ENCODE results near the gene OR52W1. TPM values are rescaled to one million over a fixed set of nuclear protein-coding genes. Genes with fewer than 3 reads are reported as not detected.
A peak's percentile ranks its signal among the peaks of the same experiment; 100 is the strongest.

OR52W1 gene
- total RNA-seq, 1 experiment from 2014 or later, result not detected

DNA sequence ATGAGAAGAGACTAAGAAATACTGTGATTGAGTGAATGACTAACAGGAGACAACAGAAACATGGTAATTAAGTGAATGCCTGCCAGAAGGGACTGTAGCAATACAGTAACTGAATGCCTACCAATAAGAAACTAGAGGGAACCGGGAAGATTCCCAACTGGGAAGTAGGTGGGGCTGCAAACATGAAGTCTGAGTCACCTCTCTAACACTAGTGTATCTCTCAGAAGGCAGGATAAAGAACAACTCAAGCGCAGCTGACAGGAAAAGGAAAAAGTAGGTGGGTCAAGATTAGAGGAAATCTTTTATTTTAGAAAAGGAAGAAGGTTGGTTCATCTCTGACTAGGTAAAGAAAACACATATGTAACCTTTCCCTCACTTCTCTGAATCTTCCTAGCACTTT, 20.3 kb downstream of the OR52W1 start:
- peak; percentile 40; the same call in 1 of the 2 replicates for ATAC-seq
- no TSS peak for BruUV-seq (replicated peaks)
- Histone ChIP-seq H4K20me1 (ENCODE audit: insufficient read depth) (no peaks in the 10 kb centered on the region), H3K9me2 (ENCODE audit: insufficient read depth) (no peaks in the 10 kb centered on the region), H3K36me3 (ENCODE audit: control insufficient read depth in 1 of 2, insufficient read depth in 2 of 2, low read length in 2 of 2) (peaks cover 13 to 26% of the 10 kb centered on the region in 2 experiments; a peak in 3 of 4 replicates), H3K4me1 (ENCODE audit: control insufficient read depth in 1 of 2, insufficient read depth in 2 of 2, low read length in 2 of 2) (peaks cover 0 to 7% of the 10 kb centered on the region in 2 experiments; a peak in 1 of 4 replicates), H3K27me3 (ENCODE audit: insufficient read depth, low read length) (no peaks in the 10 kb centered on the region), H3K4me2 (ENCODE audit: low read length) (no peak overlapping the region), H3K9ac (ENCODE audit: low read length) (no peak overlapping the region), H3K4me3 (replicated peaks in 1 of 2; ENCODE audit: low read depth in 1 of 2, low read length in 2 of 2) (no peak overlapping the region), H3K27ac (ENCODE audit: low read depth, low read length) (no peak overlapping the region), H2AFZ (ENCODE audit: low read depth, low read length, poor library complexity, severe bottlenecking) (no peak overlapping the region), H3K9me3 (ENCODE audit: control insufficient read depth in 1 of 2, insufficient read depth in 1 of 2, low read depth in 1 of 2, low read length in 2 of 2) (no peaks in the 10 kb centered on the region), H3K79me2 (ENCODE audit: insufficient read depth, low read length) (no peaks in the 10 kb centered on the region)
- DNase-seq (ENCODE audit: low read depth, low spot score), result no peak
- ChIA-PET POLR2A (no interaction called here), RAD21 (ENCODE audit: low non-redundant PET in 1 of 2, low total read pairs in 2 of 2, uncharacterized antibody in 2 of 2, unreplicated experiment in 2 of 2) (no interaction called here), CTCF (no interaction called here)
- TF ChIP-seq SP1 (IDR thresholded peaks at IDR 0.05; ENCODE audit: low read depth), result no peak
- TF ChIP-seq EZH2phosphoT487 (IDR thresholded peaks at IDR 0.05; ENCODE audit: borderline replicate concordance), result no peak
- TF ChIP-seq CBX3 (IDR thresholded peaks at IDR 0.05; ENCODE audit: low read depth), result no peak
- TF ChIP-seq ZFX (IDR thresholded peaks at IDR 0.05), result no peak
- TF ChIP-seq EZH2 (IDR thresholded peaks at IDR 0.05), result no peak
- TF ChIP-seq, protein P1, sequence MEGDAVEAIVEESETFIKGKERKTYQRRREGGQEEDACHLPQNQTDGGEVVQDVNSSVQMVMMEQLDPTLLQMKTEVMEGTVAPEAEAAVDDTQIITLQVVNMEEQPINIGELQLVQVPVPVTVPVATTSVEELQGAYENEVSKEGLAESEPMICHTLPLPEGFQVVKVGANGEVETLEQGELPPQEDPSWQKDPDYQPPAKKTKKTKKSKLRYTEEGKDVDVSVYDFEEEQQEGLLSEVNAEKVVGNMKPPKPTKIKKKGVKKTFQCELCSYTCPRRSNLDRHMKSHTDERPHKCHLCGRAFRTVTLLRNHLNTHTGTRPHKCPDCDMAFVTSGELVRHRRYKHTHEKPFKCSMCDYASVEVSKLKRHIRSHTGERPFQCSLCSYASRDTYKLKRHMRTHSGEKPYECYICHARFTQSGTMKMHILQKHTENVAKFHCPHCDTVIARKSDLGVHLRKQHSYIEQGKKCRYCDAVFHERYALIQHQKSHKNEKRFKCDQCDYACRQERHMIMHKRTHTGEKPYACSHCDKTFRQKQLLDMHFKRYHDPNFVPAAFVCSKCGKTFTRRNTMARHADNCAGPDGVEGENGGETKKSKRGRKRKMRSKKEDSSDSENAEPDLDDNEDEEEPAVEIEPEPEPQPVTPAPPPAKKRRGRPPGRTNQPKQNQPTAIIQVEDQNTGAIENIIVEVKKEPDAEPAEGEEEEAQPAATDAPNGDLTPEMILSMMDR (IDR thresholded peaks at IDR 0.05 in 2 of 3, conservative IDR thresholded peaks at IDR 0.05 in 1 of 3; ENCODE audit: borderline replicate concordance in 1 of 3, insufficient read depth in 1 of 3, low read depth in 2 of 3, low read length in 2 of 3), result no peak
- TF ChIP-seq, protein P2, sequence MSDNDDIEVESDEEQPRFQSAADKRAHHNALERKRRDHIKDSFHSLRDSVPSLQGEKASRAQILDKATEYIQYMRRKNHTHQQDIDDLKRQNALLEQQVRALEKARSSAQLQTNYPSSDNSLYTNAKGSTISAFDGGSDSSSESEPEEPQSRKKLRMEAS (IDR thresholded peaks at IDR 0.05), result no peak
- TF ChIP-seq, protein P3, sequence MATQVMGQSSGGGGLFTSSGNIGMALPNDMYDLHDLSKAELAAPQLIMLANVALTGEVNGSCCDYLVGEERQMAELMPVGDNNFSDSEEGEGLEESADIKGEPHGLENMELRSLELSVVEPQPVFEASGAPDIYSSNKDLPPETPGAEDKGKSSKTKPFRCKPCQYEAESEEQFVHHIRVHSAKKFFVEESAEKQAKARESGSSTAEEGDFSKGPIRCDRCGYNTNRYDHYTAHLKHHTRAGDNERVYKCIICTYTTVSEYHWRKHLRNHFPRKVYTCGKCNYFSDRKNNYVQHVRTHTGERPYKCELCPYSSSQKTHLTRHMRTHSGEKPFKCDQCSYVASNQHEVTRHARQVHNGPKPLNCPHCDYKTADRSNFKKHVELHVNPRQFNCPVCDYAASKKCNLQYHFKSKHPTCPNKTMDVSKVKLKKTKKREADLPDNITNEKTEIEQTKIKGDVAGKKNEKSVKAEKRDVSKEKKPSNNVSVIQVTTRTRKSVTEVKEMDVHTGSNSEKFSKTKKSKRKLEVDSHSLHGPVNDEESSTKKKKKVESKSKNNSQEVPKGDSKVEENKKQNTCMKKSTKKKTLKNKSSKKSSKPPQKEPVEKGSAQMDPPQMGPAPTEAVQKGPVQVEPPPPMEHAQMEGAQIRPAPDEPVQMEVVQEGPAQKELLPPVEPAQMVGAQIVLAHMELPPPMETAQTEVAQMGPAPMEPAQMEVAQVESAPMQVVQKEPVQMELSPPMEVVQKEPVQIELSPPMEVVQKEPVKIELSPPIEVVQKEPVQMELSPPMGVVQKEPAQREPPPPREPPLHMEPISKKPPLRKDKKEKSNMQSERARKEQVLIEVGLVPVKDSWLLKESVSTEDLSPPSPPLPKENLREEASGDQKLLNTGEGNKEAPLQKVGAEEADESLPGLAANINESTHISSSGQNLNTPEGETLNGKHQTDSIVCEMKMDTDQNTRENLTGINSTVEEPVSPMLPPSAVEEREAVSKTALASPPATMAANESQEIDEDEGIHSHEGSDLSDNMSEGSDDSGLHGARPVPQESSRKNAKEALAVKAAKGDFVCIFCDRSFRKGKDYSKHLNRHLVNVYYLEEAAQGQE (IDR thresholded peaks at IDR 0.05; ENCODE audit: low read depth), result no peak
- TF ChIP-seq, protein P4, sequence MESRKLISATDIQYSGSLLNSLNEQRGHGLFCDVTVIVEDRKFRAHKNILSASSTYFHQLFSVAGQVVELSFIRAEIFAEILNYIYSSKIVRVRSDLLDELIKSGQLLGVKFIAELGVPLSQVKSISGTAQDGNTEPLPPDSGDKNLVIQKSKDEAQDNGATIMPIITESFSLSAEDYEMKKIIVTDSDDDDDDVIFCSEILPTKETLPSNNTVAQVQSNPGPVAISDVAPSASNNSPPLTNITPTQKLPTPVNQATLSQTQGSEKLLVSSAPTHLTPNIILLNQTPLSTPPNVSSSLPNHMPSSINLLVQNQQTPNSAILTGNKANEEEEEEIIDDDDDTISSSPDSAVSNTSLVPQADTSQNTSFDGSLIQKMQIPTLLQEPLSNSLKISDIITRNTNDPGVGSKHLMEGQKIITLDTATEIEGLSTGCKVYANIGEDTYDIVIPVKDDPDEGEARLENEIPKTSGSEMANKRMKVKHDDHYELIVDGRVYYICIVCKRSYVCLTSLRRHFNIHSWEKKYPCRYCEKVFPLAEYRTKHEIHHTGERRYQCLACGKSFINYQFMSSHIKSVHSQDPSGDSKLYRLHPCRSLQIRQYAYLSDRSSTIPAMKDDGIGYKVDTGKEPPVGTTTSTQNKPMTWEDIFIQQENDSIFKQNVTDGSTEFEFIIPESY (IDR thresholded peaks at IDR 0.05; ENCODE audit: extremely low read depth, insufficient replicate concordance, low read length), result no peak
- TF ChIP-seq JUND (IDR thresholded peaks at IDR 0.05), result no peak
- TF ChIP-seq ZNF274 (IDR thresholded peaks at IDR 0.05; ENCODE audit: low read depth, low read length), result no peak
- no peak for TF ChIP-seq POLR2A (IDR thresholded peaks at IDR 0.05; ENCODE audit: borderline replicate concordance, extremely low read depth, insufficient read depth, insufficient read length)
- no peak for TF ChIP-seq POLR2AphosphoS5 (IDR thresholded peaks at IDR 0.05; ENCODE audit: low read depth, low read length)
- no peak for TF ChIP-seq SRF (IDR thresholded peaks at IDR 0.05; ENCODE audit: low read depth)
- TF ChIP-seq SIN3A (IDR thresholded peaks at IDR 0.05; ENCODE audit: low read depth), result no peak
- TF ChIP-seq TCF7L2 (IDR thresholded peaks at IDR 0.05; ENCODE audit: borderline replicate concordance, extremely low read depth, insufficient read depth, insufficient read length), result no peak
- TF ChIP-seq EGR1 (IDR thresholded peaks at IDR 0.05; ENCODE audit: low read depth), result no peak
- no peak for TF ChIP-seq RAD21 (IDR thresholded peaks at IDR 0.05; ENCODE audit: low read depth)
- no peak for TF ChIP-seq YY1 (IDR thresholded peaks at IDR 0.05; ENCODE audit: extremely low read depth, insufficient replicate concordance, low read depth, low read length)
- TF ChIP-seq FOSL1 (IDR thresholded peaks at IDR 0.05; ENCODE audit: low read depth), result no peak
- intact Hi-C loops (cut with micrococcal nuclease), result no loop called here

Measured in HCT116 (cell line).